ACC112 (cell line): Measurements from ENCODE around the gene KCNH3.
A peak's percentile ranks its signal among the peaks of the same experiment; 100 is the strongest.

Experiments
- H2AFZ ChIP-seq: fragments of 200-600 bp; sonication (generic); one replicate; pipeline ENCODE4 v1.6.0; 2017; ENCODE audit warnings: antibody characterized with exemption, low read length; ENCODE audit not compliant: unreplicated experiment
- H3K27ac ChIP-seq: fragments of 200-600 bp; sonication (generic); 2 replicates; pipeline ENCODE4 v1.5.1; 2014; ENCODE audit warnings: low read depth, mild to moderate bottlenecking, antibody characterized with exemption, low read length, moderate library complexity
- H3K27me3 ChIP-seq: fragments of 200-600 bp; sonication (generic); 2 replicates; pipeline ENCODE4 v1.6.1; 2014; ENCODE audit warnings: mild to moderate bottlenecking, antibody characterized with exemption, low read length, moderate library complexity, mixed read lengths; ENCODE audit not compliant: insufficient read depth
- H3K36me3 ChIP-seq: fragments of 200-600 bp; sonication (generic); 2 replicates; pipeline ENCODE4 v1.6.1; 2016; ENCODE audit warnings: mild to moderate bottlenecking, antibody characterized with exemption, low read length, moderate library complexity, mixed read lengths; ENCODE audit not compliant: insufficient read depth
- H3K4me1 ChIP-seq: fragments of 200-600 bp; sonication (generic); one replicate; pipeline ENCODE4 v1.6.1; 2016; ENCODE audit warnings: low read length, mixed read lengths; ENCODE audit not compliant: insufficient read depth, unreplicated experiment, control insufficient read depth
- H3K4me3 ChIP-seq: fragments of 200-600 bp; sonication (generic); 2 replicates; pipeline ENCODE4 v1.5.1; 2014; ENCODE audit warnings: mild to moderate bottlenecking, low read depth, low read length
- H3K79me2 ChIP-seq: fragments of 200-600 bp; sonication (generic); one replicate; pipeline ENCODE4 v1.6.0; 2016; ENCODE audit warnings: low read length; ENCODE audit not compliant: control insufficient read depth, unreplicated experiment, insufficient read depth

KCNH3 gene

GRCh38 chr12:49547090-49547690 is 8.4 kb downstream of the KCNH3 start:
- H3K4me1 ChIP-seq, result peaks cover 6% of the 10 kb centered on the region
- H3K36me3 ChIP-seq, result no peaks in the 10 kb centered on the region
- H3K79me2 ChIP-seq, result no peaks in the 10 kb centered on the region
- H3K27me3 ChIP-seq, result peaks cover 6% of the 10 kb centered on the region; the same call in 1 of the 2 replicates
- H3K27ac ChIP-seq, result no peak overlapping the region
- H3K4me3 ChIP-seq, result no peak overlapping the region
- H2AFZ ChIP-seq, result no peak overlapping the region

GRCh38 chr12:49548481-49548821 is 9.6 kb downstream of the KCNH3 start:
- no peak overlapping the region for H3K27ac ChIP-seq
- H3K27me3 ChIP-seq, result peaks cover 6% of the 10 kb centered on the region; the same call in 1 of the 2 replicates
- H3K4me3 ChIP-seq, result peak overlapping the region; percentile 75
- H3K79me2 ChIP-seq, result no peaks in the 10 kb centered on the region
- peak overlapping the region; percentile 91 for H2AFZ ChIP-seq
- H3K36me3 ChIP-seq, result no peaks in the 10 kb centered on the region
- peaks cover 6% of the 10 kb centered on the region for H3K4me1 ChIP-seq

DNA sequence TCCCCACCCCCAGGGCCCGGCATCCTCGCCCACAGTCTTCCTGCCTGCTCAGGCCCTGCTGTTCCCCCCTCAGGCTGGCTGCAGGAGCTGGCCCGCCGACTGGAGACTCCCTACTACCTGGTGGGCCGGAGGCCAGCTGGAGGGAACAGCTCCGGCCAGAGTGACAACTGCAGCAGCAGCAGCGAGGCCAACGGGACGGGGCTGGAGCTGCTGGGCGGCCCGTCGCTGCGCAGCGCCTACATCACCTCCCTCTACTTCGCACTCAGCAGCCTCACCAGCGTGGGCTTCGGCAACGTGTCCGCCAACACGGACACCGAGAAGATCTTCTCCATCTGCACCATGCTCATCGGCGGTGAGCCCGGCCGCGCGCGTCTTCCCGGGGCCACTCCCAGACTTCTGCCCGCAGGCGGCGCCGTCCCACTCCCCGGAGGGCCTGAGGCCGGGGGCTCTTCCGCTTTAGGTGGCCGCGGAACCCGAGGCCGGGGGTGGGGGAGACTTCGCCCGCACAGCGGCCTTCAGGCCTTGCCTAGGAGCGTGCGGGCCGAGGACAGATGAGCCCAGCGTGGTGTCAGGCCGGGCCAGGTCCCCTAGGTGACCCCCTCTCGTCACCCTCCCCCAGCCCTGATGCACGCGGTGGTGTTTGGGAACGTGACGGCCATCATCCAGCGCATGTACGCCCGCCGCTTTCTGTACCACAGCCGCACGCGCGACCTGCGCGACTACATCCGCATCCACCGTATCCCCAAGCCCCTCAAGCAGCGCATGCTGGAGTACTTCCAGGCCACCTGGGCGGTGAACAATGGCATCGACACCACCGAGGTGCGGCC is 10.2 kb downstream of the KCNH3 start:
- H3K79me2 ChIP-seq, result no peaks in the 10 kb centered on the region
- peaks cover 6% of the 10 kb centered on the region for H3K4me1 ChIP-seq
- no peak overlapping the region for H3K27ac ChIP-seq
- no peaks in the 10 kb centered on the region for H3K36me3 ChIP-seq
- H3K4me3 ChIP-seq, result peak overlapping the region; percentile 75
- peak overlapping the region; percentile 91 for H2AFZ ChIP-seq
- H3K27me3 ChIP-seq, result peaks cover 6% of the 10 kb centered on the region; the same call in 1 of the 2 replicates

DNA sequence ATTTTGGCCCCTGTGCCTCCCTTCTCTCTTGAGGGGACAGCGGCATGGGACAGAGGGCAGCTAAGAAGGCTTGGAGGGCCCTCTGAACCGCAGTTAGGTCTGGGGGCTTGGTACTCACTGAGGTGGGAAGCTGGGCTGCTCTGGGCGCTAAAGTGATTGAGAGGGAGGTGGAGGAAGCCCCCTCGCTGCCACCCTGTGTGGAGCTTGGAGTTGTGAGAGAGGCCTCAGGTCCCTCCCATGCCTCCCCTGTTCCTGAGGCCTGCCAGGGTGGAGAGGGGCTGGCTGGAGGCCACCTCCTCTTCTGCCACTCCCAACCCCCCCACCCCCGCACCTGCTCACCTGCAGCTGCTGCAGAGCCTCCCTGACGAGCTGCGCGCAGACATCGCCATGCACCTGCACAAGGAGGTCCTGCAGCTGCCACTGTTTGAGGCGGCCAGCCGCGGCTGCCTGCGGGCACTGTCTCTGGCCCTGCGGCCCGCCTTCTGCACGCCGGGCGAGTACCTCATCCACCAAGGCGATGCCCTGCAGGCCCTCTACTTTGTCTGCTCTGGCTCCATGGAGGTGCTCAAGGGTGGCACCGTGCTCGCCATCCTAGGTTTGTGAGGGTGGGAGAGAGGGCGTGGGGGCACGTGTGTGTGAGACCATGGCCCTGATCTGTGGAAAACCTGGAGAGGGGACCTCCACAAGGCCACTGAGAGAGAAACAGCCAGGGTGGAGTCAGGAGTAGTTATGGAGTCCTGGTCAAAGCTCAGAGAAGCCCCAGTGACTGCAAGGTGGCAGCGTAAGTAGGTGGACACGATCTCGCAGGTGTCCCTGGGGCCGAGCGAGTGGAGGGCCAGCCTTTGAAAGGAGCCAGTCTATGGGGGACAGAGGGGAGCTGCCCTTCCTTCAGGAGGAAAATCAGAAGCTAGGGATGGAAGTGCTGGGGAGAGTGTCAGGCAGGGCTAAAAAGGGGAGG is 11.2 kb downstream of the KCNH3 start:
- peaks cover 6% of the 10 kb centered on the region for H3K4me1 ChIP-seq
- no peaks in the 10 kb centered on the region for H3K79me2 ChIP-seq
- no peak overlapping the region; the same call in 1 of the 2 replicates for H3K4me3 ChIP-seq
- H3K27ac ChIP-seq, result no peak overlapping the region
- peak overlapping the region; percentile 78 for H2AFZ ChIP-seq
- peaks cover 6% of the 10 kb centered on the region; the same call in 1 of the 2 replicates for H3K27me3 ChIP-seq
- no peaks in the 10 kb centered on the region for H3K36me3 ChIP-seq

DNA sequence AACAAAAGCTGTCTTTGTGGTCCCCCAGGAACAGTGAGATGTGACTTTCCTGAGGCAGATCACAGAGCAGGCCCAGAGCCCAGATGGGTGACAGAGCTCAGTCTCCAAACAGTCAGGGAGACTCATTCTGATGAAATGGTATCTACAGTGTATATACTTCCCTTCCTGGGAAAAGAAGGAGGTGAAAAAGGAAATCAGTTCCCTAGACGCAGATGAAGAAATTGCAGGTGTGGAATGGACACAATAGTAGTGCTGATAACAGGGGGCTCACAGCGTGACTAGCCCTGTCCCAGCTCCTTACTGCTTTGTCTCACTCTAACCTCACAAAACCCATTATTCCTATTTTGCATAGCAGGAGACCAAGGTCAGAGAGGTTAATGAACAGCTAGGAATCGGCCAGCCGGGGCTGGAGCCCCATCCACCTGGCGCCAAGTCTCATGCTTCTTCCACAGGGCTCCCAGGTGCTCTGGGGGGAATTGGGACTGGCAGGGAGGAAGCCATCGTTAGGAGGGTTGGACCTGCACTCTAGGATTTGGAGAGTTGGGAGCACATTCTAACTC is 11.9 kb downstream of the KCNH3 start:
- Histone ChIP-seq H3K36me3 (no peaks in the 10 kb centered on the region), H3K79me2 (no peaks in the 10 kb centered on the region), H3K27me3 (peaks cover 6% of the 10 kb centered on the region; the same call in 1 of the 2 replicates), H3K27ac (no peak overlapping the region), H2AFZ (no peak overlapping the region), H3K4me3 (no peak overlapping the region), H3K4me1 (peaks cover 6% of the 10 kb centered on the region)

GRCh38 chr12:49552014-49552413 is 13.2 kb downstream of the KCNH3 start:
- H3K4me1 ChIP-seq, result peaks cover 6% of the 10 kb centered on the region
- peaks cover 6% of the 10 kb centered on the region; the same call in 1 of the 2 replicates for H3K27me3 ChIP-seq
- H3K79me2 ChIP-seq, result no peaks in the 10 kb centered on the region
- no peak overlapping the region for H2AFZ ChIP-seq
- no peak overlapping the region for H3K27ac ChIP-seq
- no peaks in the 10 kb centered on the region for H3K36me3 ChIP-seq
- H3K4me3 ChIP-seq, result no peak overlapping the region

DNA sequence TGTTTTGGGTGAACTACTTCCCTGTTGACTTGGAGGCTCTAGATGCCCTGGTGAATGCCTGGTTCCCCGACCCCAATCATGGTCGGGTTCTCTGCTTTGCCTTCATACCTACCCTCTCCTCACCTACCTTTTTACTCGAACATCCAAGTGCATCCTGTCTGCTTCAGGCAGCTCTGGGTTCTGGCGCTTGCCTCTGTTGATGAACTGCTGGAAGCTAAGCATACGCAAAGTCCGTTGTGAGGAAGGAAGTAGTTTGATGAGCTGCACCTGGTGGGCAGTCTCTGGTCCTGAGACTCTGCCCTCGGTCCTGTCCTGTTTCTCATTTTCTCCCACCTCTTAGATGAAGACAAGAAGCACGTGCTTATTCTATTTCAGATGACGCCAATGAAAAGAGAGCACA is 13.6 kb downstream of the KCNH3 start:
- no peak overlapping the region for H2AFZ ChIP-seq
- H3K36me3 ChIP-seq, result no peaks in the 10 kb centered on the region
- peaks cover 6% of the 10 kb centered on the region for H3K4me1 ChIP-seq
- peaks cover 6% of the 10 kb centered on the region; the same call in 1 of the 2 replicates for H3K27me3 ChIP-seq
- H3K27ac ChIP-seq, result no peak overlapping the region
- no peak overlapping the region for H3K4me3 ChIP-seq
- H3K79me2 ChIP-seq, result no peaks in the 10 kb centered on the region

GRCh38 chr12:49552899-49553298 is 14.1 kb downstream of the KCNH3 start:
- Histone ChIP-seq H3K79me2 (no peaks in the 10 kb centered on the region), H3K4me3 (no peak overlapping the region), H3K27me3 (peaks cover 6% of the 10 kb centered on the region; the same call in 1 of the 2 replicates), H3K36me3 (no peaks in the 10 kb centered on the region), H3K4me1 (peaks cover 6% of the 10 kb centered on the region), H2AFZ (no peak overlapping the region), H3K27ac (no peak overlapping the region)

GRCh38 chr12:49553512-49554088 is 14.8 kb downstream of the KCNH3 start:
- Histone ChIP-seq H3K79me2 (no peaks in the 10 kb centered on the region), H3K27me3 (peaks cover 2% of the 10 kb centered on the region; the same call in 1 of the 2 replicates), H3K4me1 (peaks cover 3% of the 10 kb centered on the region), H2AFZ (no peak overlapping the region), H3K36me3 (no peaks in the 10 kb centered on the region), H3K4me3 (no peak overlapping the region), H3K27ac (no peak overlapping the region)

- Histone ChIP-seq H3K27me3 (no peaks in the 10 kb centered on the region), H3K36me3 (no peaks in the 10 kb centered on the region), H3K79me2 (no peaks in the 10 kb centered on the region), H3K27ac (no peak overlapping the region), H3K4me1 (no peaks in the 10 kb centered on the region), H2AFZ (no peak overlapping the region), H3K4me3 (no peak overlapping the region)
Observed at GRCh38 chr12:49554266-49554665, 15.4 kb downstream of the KCNH3 start.
